H9 (cell line): Measurements from ENCODE around the gene RINL. TPM values are rescaled to one million over a fixed set of nuclear protein-coding genes. Genes with fewer than 3 reads are reported as not detected.

ENCODE experiments used
- DNase-seq: peaks from one replicate; pipeline ENCODE4 v3.0.0-alpha.2; 2017
- H2AFZ ChIP-seq: one replicate; pipeline ENCODE4 v1.6.1; 2013; ENCODE audit warnings: mild to moderate bottlenecking, low read length, control low read depth, moderate library complexity
- H2AK5ac ChIP-seq: 2 replicates; pipeline ENCODE4 v1.6.1; 2013; ENCODE audit warnings: low read length, control low read depth, mixed read lengths; ENCODE audit not compliant: insufficient read length
- H2BK120ac ChIP-seq: one replicate; pipeline ENCODE4 v1.6.1; 2013; ENCODE audit warnings: low read depth, mild to moderate bottlenecking, low read length, control low read depth, inconsistent platforms; ENCODE audit not compliant: poor library complexity, severe bottlenecking
- H2BK12ac ChIP-seq: 2 replicates; pipeline ENCODE4 v1.6.1; 2013; ENCODE audit warnings: low read length, control low read depth, mixed read lengths, low read depth; ENCODE audit not compliant: insufficient read length
- H2BK15ac ChIP-seq: 2 replicates; pipeline ENCODE4 v1.6.1; 2013; ENCODE audit warnings: low read depth, low read length, control low read depth
- H2BK20ac ChIP-seq: one replicate; pipeline ENCODE4 v1.6.1; 2013; ENCODE audit warnings: low read depth, mild to moderate bottlenecking, low read length, control low read depth, inconsistent platforms; ENCODE audit not compliant: poor library complexity, severe bottlenecking
- H2BK5ac ChIP-seq: 2 replicates; pipeline ENCODE4 v1.6.1; 2013; ENCODE audit warnings: low read length, control low read depth, mixed read lengths; ENCODE audit not compliant: insufficient read length
- H3K14ac ChIP-seq: 2 replicates; pipeline ENCODE4 v1.6.1; 2013; ENCODE audit warnings: low read length, control low read depth; ENCODE audit not compliant: insufficient read depth
- H3K18ac ChIP-seq: 2 replicates; pipeline ENCODE4 v1.6.1; 2013; ENCODE audit warnings: low read depth, mild to moderate bottlenecking, mixed read lengths, low read length, control low read depth; ENCODE audit not compliant: insufficient read length
- H3K23ac ChIP-seq: 2 replicates; pipeline ENCODE4 v1.6.1; 2013; ENCODE audit warnings: low read length, control low read depth, mixed read lengths, low read depth; ENCODE audit not compliant: insufficient read length
- H3K23me2 ChIP-seq: 2 replicates; pipeline ENCODE4 v1.6.1; 2013; ENCODE audit warnings: low read depth, mild to moderate bottlenecking, mixed read lengths, low read length, control low read depth; ENCODE audit not compliant: insufficient read length, poor library complexity, severe bottlenecking
- H3K27ac ChIP-seq: 2 replicates; pipeline ENCODE4 v1.5.1; 2013; ENCODE audit warnings: low read length, control low read depth, mixed read lengths, low read depth; ENCODE audit not compliant: insufficient read length
- H3K27me3 ChIP-seq: 2 replicates; pipeline ENCODE4 v1.6.1; 2013; ENCODE audit warnings: low read length, control low read depth, inconsistent platforms; ENCODE audit not compliant: insufficient read depth
- H3K4ac ChIP-seq: 2 replicates; pipeline ENCODE4 v1.6.1; 2013; ENCODE audit warnings: low read depth, mild to moderate bottlenecking, control low read depth, inconsistent platforms, low read length, moderate library complexity
- H3K4me1 ChIP-seq: 2 replicates; pipeline ENCODE4 v1.6.1; 2013; ENCODE audit warnings: low read length, control low read depth, inconsistent platforms; ENCODE audit not compliant: insufficient read depth
- H3K4me2 ChIP-seq: 2 replicates; pipeline ENCODE4 v1.6.1; 2013; ENCODE audit warnings: low read length, control low read depth, mixed read lengths; ENCODE audit not compliant: insufficient read length, insufficient read depth
- H3K56ac ChIP-seq: 2 replicates; pipeline ENCODE4 v1.6.1; 2013; ENCODE audit warnings: low read depth, mild to moderate bottlenecking, mixed read lengths, low read length, control low read depth; ENCODE audit not compliant: insufficient read length
- H3K79me1 ChIP-seq: 2 replicates; pipeline ENCODE4 v1.6.1; 2013; ENCODE audit warnings: low read depth, mild to moderate bottlenecking, moderate library complexity, low read length, control low read depth, inconsistent platforms; ENCODE audit not compliant: insufficient read depth, poor library complexity, severe bottlenecking
- H3K79me2 ChIP-seq: 2 replicates; pipeline ENCODE4 v1.6.1; 2013; ENCODE audit warnings: low read length, control low read depth, inconsistent platforms; ENCODE audit not compliant: insufficient read depth
- H3K9ac ChIP-seq: 2 replicates; pipeline ENCODE4 v1.6.1; 2013; ENCODE audit warnings: low read length, control low read depth, mixed read lengths; ENCODE audit not compliant: insufficient read length; ENCODE audit errors: extremely low read depth
- H3K9me3 ChIP-seq: one replicate; pipeline ENCODE4 v1.6.1; 2013; ENCODE audit warnings: low read depth, low read length, inconsistent platforms; ENCODE audit not compliant: control insufficient read depth
- H3T11ph ChIP-seq: one replicate; pipeline ENCODE4 v1.6.1; 2013; ENCODE audit warnings: mild to moderate bottlenecking, low read length, control low read depth, inconsistent platforms
- H4K20me1 ChIP-seq: one replicate; pipeline ENCODE4 v1.6.1; 2013; ENCODE audit not compliant: control insufficient read depth, insufficient read length, insufficient read depth
- H4K5ac ChIP-seq: 2 replicates; pipeline ENCODE4 v1.6.1; 2013; ENCODE audit warnings: low read depth, mild to moderate bottlenecking, mixed read lengths, low read length, control low read depth; ENCODE audit not compliant: insufficient read length
- H4K8ac ChIP-seq: replicated peaks from 2 replicates; pipeline ENCODE4 v1.6.1; 2013; ENCODE audit warnings: low read length, control low read depth, mixed read lengths, low read depth; ENCODE audit not compliant: insufficient read length
- H4K91ac ChIP-seq: 2 replicates; pipeline ENCODE4 v1.6.1; 2013; ENCODE audit warnings: low read depth, mild to moderate bottlenecking, moderate library complexity, mixed read lengths, low read length, control low read depth; ENCODE audit not compliant: insufficient read length
- H3K27ac Mint-ChIP-seq, 3 experiments: 2 replicates in 2 of 3; 3 replicates in 1 of 3; pipeline ENCODE4 v1.8.0; 2020 to 2021; ENCODE audit warnings: mixed read lengths in 3 of 3, mild to moderate bottlenecking in 1 of 3, moderate library complexity in 1 of 3
- H3K27me3 Mint-ChIP-seq: 2 replicates; pipeline ENCODE4 v1.8.0; 2021; ENCODE audit warnings: low read depth, mild to moderate bottlenecking, moderate library complexity, mixed read lengths
- H3K36me3 Mint-ChIP-seq, 3 experiments: 2 replicates in 2 of 3; 3 replicates in 1 of 3; pipeline ENCODE4 v1.8.0; 2020 to 2021; ENCODE audit warnings: low read depth in 3 of 3, mixed read lengths in 3 of 3; ENCODE audit not compliant: insufficient read depth in 1 of 3
- H3K4me1 Mint-ChIP-seq, 2 experiments: 2 replicates each; pipeline ENCODE4 v1.8.0; 2020; ENCODE audit warnings: mixed read lengths in 2 of 2
- H3K4me3 Mint-ChIP-seq, 2 experiments: 2 replicates in 1 of 2; 3 replicates in 1 of 2; pipeline ENCODE4 v1.8.0; 2020 to 2021; ENCODE audit warnings: mild to moderate bottlenecking in 2 of 2, mixed read lengths in 2 of 2, moderate library complexity in 1 of 2
- H3K9me3 Mint-ChIP-seq, 2 experiments: 2 replicates in 1 of 2; 3 replicates in 1 of 2; pipeline ENCODE4 v1.8.0; 2020; ENCODE audit warnings: mild to moderate bottlenecking in 2 of 2, mixed read lengths in 2 of 2, moderate library complexity in 1 of 2
- CTCF ChIP-seq: fragments of 200-600 bp; sonication (generic); conservative IDR thresholded peaks from 3 replicates; pipeline ENCODE4 v1.8.0; 2021; ENCODE audit warnings: antibody characterized with exemption, mild to moderate bottlenecking
- WGBS: extraction: QIAGEN DNeasy Blood & Tissue Kit; methylation state at CpG from one replicate; pipeline ENCODE4 v1.1.7; 2013; ENCODE audit warnings: missing lambda C conversion rate, low lambda C conversion rate, mixed read lengths; ENCODE audit not compliant: insufficient read length; ENCODE audit errors: extremely low coverage; 5-methylcytosine and 5-hydroxymethylcytosine counted together
- total RNA-seq: library from RNA; stranded (reverse); gene quantifications from 2 replicates; pipeline ENCODE4 v1.2.1, GENCODE V29; 2021

The RINL gene
- total RNA-seq, 1 experiment from 2014 or later: 6.4 TPM

GRCh38 chr19:38852231-38853044, 25.6 kb downstream of the RINL start:
- Histone ChIP-seq H3K23me2 (peaks cover 26% of the 10 kb centered on the region), H3K56ac (no peak overlapping the region), H2BK15ac (no peak overlapping the region), H3K79me1 (peaks cover 3% of the 10 kb centered on the region), H3K14ac (peak overlapping the region; percentile 74), H3T11ph (no peak overlapping the region), H4K5ac (peak overlapping the region; percentile 56), H2AFZ (no peak overlapping the region), H3K23ac (no peak overlapping the region), H3K27ac (peak overlapping the region; percentile 7), H4K8ac (no peak overlapping the region), H3K27me3 (no peaks in the 10 kb centered on the region), H3K18ac (peak overlapping the region; percentile 92), H4K20me1 (peaks cover 2% of the 10 kb centered on the region), H3K4ac (no peak overlapping the region; the same call in 1 of the 2 replicates), H2AK5ac (no peak overlapping the region), H4K91ac (no peak overlapping the region), H3K79me2 (peaks cover 14% of the 10 kb centered on the region), H3K4me2 (peak overlapping the region; percentile 86), H2BK20ac (no peak overlapping the region), H3K9ac (peak overlapping the region; percentile 81), H2BK120ac (no peak overlapping the region), H2BK12ac (no peak overlapping the region), H3K9me3 (no peaks in the 10 kb centered on the region), H3K4me1 (no peaks in the 10 kb centered on the region), H2BK5ac (no peak overlapping the region)
- peak; percentile 54 for DNase-seq
- H3K27me3 Mint-ChIP-seq: peaks cover 5% of the 10 kb centered on the region
- peaks cover 24 to 33% of the 10 kb centered on the region in 2 experiments for H3K4me1 Mint-ChIP-seq
- peak overlapping the region; percentile 80 to 96 for H3K4me3 Mint-ChIP-seq
- peaks cover 21 to 31% (median 22%) of the 10 kb centered on the region in 3 experiments for H3K36me3 Mint-ChIP-seq
- H3K27ac Mint-ChIP-seq: peak overlapping the region; percentile 90 to 98 (median 96)
- H3K9me3 Mint-ChIP-seq: peaks cover 19 to 22% of the 10 kb centered on the region in 2 experiments
- TF ChIP-seq CTCF: no peak
- no CpG with 5 or more reads among the region's 52 CpGs for WGBS
